Tibial nerve (tissue), 3 donors: ENCODE measurements around the gene OR2V2.

ENCODE experiments used
- CTCF ChIP-seq, 5 experiments: fragments of 200-600 bp in 3 of 5; fragments of 450-650 bp in 2 of 5; sonication (generic) in 3 of 5; IDR thresholded peaks; one replicate each; pipeline ENCODE4 v1.5.1; 2016 to 2019; ENCODE audit warnings: antibody characterized with exemption in 5 of 5, mild to moderate bottlenecking in 3 of 5, moderate library complexity in 2 of 5
- POLR2A ChIP-seq, 2 donors: fragments of 450-650 bp; IDR thresholded peaks; one replicate each; pipeline ENCODE4 v1.6.1; 2017; ENCODE audit warnings: antibody characterized with exemption in 2 of 2, mild to moderate bottlenecking in 2 of 2, moderate library complexity in 2 of 2

DNA sequence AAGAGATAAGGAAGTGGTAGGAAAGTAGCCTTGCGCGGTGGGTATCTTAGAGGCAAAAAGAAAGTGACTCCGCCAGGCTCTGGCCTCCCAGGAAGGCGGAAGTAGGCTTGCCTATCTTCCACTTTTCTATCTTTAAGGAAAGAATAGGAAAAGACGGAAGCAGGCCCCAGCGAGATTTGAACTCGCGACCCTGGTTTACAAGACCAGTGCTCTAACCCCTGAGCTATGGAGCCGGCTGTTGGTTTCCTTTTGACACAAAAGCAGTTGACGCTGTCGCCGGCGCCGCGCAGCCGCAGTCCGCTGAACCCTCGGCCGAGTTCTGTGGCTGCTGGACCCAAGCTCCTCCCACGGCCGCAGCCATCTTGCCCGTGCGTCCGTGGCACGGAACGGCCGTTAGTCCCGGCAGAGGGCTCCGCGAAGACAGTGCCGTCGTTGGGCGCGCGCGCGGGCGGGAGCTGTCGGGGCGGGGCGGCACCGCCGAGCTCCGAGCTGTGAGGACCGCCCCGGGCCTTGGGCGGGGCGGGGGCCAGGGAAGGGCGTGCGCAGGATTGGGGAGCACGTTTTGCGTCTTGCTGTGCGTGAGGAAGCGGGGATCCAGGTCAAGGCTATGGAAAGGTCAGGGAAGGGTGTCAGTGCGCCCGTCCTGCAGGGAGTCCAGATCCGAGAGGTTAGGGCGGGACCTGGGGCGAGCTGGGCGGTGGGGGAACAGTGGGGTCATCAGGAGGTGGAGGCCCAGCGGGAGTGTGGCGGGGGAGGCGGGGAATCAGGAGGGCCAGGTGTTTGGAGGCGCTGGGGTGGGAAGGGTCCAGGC lies 44.3 kb downstream of the OR2V2 start:
- peak in 2 of 5 experiments; percentile 16 to 26 for TF ChIP-seq CTCF (IDR thresholded peaks at IDR 0.05)
- TF ChIP-seq POLR2A (IDR thresholded peaks at IDR 0.05), result peak in 1 of 2 donors; percentile 64
